Iris pigment epithelial cell (primary cell): ENCODE measurements around the gene ORM1.
"Not testable (repeated sequence)": the region's sequence is repeated elsewhere in the genome, so short reads cannot be mapped to it uniquely, and the experiment has no call there.

ENCODE experiments used
- DNase-seq: peaks from one replicate; pipeline ENCODE4 v3.0.0-alpha.2; 2011; ENCODE audit warnings: low read depth

ORM1 gene

DNA sequence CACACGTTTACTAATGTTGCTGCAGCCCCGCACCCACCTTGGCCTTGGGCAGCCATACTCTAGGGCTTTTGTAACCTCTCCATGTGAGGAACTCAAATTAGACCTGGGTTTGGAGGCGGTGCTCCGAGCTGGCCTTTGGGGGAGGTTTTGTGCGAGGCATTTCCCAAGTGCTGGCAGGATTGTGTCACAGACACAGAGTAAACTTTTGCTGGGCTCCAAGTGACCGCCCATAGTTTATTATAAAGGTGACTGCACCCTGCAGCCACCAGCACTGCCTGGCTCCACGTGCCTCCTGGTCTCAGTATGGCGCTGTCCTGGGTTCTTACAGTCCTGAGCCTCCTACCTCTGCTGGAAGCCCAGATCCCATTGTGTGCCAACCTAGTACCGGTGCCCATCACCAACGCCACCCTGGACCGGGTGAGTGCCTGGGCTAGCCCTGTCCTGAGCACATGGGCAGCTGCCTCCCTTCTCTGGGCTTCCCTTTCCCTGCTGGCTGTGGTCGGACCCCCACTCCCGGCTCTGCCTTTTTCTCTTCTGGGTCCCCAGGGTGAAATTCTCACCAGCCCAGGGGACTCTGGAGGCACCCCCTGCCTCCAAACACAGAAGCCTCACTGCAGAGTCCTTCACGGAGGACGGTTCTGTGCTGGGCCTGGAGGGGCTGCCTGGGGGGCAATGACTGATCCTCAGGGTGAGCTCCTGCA lies at the start of gene ORM1:
ORM1 (plus strand) TSS at position 268 of the 701 bp plus-strand sequence; CDS start at position 304, 36 bp downstream.
- DNase-seq: not testable (repeated sequence)

DNA sequence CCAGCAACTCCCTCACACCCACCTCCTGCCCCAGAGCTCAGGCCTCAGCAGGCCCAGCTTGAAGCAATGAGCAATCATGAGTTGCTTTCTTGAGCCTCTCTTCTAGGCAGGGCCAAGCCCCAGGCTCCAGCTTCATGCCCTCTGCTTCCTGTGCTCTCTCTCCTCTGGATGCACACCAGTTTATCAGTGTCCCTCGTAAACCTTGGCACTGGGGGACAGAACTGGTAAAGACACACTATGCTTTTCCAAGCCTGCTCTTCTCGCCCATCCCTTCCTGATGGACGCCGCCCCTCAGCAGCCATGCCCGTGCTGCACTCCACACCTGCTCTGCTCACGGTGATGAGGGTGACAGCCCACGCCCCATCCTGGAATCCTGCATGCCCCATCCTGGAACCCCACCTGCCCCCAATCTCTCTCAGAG lies 49.4 kb upstream of the ORM1 start:
- DNase-seq: no peak

DNA sequence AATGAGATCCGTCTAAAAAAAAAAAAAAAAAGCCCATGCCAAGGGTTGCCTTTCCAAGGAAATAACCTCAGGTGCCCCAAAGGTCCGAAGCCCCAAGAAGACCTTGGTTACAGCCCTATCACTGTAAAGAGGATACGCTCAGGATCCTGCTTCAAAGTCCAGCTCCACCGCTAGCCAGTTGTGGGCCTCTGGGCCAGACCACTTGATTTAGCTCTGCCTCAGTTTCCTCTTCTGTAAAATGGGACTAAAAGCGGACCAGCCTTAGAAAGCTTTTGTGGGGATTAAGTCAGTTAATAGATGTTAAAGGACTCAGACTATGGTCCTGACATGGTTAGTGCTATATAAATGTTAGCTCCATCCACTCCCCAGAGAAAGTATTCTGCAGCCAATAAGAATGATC lies 48.7 kb upstream of the ORM1 start:
- DNase-seq: no peak

DNA sequence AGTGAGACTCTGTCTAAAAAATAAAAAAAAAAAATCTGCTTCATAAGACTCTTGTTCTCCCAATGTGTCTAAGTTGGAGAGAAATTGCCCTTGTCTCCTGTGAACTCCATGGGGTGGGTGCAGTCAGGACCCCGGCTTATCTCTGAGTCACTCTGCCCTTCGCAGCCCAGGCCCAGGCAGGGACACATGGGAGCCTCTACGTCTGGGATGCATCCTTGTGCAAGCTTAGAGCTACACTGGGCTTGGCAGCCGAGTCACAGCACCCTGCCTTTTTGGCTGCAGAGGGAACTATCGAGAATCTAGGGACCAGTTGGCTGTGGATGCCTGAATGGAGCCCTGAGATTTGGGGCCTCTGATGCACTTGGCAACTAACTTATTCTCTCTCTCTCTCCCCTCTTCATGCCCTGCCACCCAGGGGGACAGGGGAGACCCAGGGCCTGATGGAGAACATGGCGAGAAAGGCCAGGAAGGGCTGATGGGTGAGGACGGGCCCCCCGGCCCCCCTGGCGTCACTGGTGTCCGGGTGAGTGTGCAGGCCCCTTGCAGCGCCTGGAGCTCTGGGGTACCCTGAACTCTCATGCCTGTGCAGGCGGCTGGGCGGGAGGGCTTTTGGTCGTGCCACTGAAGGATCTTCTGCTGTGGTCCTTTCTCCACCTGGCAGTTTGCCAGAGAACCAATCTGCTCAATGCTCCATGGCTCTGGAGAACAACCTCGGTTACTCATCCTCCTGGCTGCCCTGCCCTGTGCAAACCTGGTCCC lies 47.5 kb upstream of the ORM1 start:
- DNase-seq: peak; percentile 22

DNA sequence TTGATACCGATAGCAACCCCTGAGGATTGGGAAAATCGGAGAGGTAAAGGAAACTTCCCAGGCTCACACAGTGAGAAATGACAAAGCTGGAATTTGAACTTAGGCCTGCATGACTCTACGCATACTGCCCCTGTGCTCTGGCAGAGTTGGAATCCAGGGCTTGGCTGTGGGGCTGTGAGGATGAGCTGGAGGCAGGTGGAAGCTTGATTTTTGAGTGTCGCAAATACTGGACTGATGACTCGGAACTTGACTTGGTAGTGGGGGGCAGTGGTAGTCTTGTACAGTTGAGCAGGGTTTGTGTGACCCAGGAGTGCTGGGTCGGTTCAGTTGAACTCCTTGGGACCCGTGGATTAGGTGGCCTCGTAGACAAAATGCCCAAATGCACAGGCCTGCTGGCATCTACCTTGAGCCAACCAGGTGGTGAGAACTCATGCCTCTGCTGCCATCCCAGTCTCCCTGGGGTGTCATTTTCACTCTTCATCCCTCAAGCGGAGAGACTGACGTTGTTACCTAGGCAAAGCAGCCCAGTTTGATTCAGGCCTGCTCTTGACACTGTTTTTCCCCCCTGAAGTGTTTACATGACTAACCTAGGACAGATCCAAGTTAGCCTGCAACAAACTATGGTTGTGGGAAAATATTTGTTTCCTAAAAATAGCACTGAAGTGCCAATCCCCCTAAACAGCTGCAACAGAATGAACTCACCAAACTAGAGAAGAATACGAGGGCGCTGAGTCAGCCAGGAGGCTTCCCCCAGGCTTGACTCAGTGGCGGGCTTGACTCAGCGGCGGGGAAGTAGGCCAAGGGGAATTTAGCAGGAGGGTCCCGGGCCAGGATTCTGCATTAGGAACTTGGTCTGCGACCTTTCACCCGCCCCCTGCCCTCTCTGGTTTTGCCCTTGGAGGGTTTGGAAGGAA lies 45.7 kb upstream of the ORM1 start:
- DNase-seq: peak; percentile 98

DNA sequence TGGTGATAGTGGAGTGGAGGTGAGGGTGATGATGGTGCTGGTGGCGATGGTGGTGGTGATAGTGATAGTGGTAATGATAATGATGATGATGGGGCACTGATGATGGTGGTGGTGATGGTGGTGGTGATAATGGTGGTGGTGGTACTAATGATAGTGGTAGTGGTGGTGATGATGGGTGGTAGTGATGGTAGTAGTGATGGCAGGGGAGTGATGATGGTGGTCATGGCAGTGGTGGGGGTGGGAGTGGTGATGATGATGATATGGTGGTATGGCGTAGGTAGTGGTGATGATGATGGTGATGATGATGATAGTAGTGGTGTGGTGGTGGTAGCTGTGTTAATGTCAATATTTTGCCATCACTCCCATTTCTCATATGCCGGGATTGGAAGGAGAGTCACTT lies 44.5 kb upstream of the ORM1 start:
- no peak for DNase-seq

DNA sequence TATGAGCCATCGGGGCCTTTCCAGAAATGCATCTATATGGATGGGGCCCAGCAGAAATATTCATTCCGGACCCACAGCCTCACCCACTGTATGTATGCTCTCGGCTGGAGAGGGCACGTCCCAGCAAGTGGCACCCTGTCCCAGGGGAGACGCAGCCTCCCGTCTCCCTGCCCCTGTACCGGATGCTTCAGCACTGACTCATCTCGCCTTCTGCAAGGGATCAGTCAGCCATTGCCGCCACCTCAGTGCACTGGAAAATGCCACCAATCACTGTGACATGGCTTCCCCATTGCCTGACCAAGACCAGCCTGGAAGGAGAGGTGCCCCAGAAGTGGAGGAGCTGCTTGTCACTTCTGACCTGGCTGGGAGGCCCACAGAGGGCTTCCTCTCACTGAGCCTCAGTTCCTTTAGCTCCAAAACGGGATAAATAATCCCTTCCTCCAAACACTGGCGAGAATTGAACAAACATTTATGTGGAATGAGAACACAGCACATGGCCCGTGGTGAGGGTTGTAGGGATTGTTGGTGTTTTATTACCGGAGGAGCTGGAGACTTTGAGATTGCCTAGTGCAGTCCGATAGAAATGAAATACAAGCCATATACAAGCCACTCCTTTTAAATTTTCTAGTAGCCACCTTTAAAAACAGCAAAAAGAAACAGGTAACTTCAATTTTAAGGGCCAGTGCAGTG lies 43.9 kb upstream of the ORM1 start:
- DNase-seq: peak; percentile 65

DNA sequence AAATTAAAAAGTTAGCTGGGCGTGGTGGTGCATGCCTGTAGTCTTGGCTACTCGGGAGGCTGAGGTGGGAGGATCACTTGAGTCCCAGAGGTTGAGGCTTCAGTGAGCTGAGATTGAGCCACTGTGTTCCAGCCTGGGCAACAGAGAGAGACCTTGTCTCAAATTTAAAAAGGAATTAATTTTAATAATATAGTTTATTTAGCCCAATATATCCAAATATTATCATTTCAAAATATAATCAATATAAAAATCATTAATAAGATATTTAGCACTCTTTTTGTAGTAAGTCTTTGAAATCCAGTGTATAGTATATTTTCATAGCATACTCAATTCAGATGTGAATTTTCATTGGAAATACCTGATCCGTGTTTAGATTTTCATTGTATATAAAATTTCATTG lies 43.2 kb upstream of the ORM1 start:
- DNase-seq: no peak

DNA sequence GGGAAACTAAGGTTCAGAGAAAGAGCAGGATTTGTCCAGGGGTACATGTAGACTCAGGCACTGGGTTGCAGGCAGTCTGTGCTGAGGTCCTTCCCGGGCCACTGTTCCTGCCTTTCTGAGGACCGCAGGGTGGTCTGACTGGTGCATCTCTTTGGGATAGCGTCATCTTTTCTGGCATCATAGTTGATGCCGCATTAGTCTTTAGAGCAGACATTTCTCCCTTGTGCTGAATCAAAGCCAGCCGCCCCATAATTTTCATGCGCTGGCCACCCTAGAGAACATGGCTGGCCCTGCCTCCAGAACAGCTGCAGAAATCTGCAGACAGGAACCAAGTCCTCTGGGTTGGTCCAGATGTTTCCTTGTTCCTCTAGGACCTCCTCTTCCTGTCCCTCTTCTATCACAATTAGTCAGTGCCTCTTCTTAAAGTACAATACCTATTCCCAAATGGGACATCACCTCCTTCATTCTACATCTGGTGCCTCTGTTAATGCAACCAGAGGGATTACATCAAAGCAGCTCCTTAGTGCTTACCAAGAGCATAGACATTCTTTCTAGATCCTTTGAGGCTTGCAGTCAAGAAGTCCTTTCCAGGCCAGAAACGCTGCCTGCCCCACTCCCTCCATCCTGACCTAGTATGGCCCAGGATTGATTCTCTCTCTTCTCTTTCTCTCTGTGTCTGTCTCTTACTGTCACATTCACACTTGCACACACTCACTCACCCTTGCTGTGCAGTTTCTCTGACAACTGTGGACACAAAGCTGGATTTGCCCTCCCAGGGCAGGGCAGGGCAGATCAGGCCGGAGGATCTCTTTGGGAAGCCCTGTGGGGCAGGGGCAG lies 42.0 kb upstream of the ORM1 start:
- no peak for DNase-seq

DNA sequence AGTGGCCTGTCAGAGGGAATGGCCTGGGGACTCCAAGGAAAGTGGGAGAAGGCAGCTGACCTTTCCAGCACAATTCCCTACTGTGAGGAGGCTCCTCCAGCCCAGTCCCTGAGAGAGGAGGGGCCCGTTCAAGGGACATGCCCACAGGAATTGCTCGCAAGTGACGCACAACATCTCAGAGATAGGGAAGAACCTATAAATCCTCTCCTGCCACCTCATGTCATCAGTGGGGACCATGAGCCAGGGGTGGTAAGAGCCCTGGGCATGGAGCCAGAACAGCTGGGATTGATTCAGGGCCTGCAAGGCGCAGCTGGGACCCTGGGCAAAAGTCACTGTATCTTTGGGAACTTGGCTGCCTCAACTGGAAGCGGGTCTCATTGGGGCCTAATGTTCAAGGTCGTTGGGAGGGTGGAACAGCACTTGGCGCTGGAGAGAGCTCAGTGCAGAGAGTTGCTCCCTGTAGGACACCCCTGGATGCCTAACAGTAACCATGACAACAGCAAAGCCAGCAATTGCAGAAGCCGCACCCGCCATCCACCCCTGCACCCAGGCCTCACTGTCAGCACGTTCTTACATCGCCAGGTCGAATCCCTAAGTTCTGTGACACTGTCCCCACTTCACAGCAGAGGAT lies 41.3 kb upstream of the ORM1 start:
- no peak for DNase-seq

DNA sequence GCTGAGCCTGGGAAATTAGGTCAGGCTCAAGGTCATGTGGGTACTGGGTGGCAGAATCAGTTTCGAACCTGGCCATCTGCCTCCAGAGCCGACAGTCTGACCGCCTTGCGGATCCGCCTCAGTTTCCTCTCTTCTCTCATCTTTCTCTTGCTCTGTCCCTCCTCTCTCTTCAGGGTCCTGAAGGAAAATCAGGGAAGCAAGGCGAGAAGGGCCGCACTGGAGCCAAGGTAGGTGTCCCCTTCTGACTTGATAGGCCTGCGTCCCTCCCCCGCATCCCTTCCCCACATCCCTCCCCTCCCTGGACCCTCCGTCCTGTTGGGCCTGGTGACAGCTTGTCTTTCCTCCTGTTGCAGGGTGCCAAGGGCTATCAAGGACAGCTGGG lies 40.8 kb upstream of the ORM1 start:
- no peak for DNase-seq

DNA sequence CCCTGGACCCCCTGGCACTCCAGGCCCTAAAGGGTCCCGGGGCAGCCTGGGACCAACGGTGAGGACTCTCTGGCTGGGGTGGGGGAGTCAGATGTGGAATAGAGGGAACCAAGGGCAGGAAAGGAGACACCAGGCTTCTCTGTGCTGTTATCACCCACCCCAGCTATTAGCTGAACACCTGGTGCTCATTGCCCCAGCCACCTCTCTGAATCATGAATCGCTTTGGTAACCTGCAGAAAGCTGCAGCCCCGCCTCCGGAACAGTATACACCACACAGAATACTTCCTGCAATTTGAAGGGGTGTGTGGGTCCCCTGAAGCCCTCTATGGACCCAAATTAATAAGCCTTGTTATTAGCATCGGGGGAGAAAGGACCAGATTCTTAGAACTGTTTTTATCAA lies 40.4 kb upstream of the ORM1 start:
- no peak for DNase-seq

DNA sequence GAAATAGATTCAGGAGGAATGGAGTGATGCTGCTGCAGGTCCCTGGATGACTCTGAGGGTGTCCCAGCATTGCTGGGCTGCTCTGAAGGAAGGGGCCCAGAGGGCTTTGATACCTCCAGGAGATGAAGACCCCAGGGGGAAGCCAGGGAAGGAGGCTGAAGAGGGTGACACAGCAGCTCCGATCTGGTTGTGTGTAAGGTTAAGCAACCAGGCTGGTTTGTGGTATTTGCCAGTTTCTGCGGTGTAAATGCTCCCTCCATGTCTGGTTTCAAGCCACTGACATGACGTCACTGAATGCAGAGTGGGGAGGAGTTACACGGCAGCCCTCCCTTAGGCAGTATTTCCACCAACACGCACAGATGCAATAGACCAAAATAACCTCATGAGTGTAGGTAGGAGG lies 40.0 kb upstream of the ORM1 start:
- peak; percentile 89 for DNase-seq

DNA sequence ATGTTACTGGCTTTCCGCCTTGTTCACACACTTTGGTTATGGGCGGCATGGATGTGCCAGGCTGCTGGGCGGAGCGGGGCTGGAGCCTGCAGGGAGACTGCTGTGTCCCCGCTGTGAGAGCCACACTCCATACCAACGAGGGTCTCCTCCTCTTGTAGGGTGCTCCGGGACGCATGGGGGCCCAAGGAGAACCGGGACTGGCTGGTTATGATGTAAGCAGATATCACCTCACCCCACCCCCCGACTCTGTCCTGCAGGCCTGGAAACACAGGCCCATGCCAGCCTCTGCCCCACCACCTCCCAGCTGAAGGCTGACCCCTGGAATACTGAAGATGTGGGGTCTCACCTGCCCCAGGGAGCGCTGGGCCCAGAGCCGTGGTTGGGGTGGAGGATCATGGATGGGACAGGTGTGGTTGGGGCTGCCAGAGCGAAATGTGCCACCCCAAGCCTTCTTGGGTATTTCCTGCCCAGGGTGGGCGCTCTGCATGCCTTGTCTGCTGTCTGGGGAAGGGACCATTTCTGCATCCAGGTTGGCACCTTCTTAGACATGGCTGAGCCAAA lies 39.3 kb upstream of the ORM1 start:
- no peak for DNase-seq

DNA sequence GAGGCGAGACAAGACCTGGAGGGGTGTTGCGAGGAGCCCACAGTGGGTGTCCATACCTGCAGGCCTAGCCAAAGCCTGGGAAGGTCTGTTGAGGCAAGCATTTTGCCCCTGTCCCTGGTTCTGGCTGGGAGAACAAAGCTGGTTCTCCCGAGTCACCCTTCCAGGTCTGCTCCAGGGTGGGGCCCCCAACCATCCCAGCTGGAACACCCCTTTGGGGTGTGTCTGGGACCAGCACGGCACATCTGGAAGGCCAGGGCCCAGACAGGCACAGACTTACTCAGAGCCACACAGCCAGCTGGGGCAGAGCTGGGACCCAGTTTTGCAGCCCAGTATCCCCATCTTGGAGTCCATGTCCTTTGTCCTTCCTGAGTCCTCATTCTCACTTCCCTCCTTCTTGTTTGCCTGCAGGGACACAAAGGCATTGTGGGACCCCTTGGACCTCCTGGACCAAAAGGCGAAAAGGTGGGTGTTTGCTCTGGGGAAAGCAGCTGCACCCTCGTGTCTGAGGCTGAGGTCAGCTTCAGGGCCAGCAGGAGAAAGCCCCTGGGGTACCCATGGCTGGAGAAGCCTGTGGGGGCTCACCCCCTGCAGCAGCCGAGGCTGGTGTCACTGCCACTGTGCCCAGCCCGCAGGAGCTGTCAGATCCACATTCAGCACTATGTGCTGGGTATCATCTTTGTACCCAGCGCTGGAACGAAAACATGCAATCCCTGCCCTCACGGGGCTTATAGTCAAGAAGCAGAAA lies 38.4 kb upstream of the ORM1 start:
- DNase-seq: no peak

DNA sequence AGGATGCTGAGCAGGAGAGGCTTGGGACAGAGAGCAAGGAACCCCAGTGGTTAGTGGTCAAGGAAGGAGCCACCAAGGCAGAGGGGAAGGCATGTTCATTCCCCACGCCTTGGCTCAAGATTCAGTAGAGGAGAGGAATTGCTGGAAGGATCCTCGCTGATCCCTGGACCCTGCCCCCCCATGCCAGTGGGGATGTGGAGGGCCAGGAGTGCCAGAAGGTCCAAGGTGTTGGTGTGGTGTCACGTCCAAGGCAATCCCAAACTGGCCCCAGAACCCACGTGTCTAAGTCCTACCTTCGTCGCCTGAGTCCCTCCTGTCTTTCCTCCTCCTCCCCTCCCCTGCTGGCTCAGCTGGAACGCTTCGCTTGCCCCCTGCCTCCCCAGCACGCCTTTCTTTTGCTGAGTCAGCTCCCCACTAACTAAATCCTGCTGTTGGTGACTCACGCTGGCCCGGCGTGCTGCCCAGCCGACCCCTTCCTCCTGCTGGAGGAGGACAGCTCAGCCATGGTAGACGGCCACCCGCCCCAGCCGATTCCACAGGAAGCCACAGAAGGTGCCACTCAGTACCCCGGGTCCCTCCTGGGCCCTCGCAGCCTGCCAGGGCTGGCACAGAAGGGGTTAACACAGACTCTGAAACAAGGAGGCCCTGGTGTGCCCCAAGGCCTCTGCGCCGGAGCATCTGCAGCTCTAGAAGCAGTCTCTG lies 37.6 kb upstream of the ORM1 start:
- DNase-seq: peak; percentile 93

DNA sequence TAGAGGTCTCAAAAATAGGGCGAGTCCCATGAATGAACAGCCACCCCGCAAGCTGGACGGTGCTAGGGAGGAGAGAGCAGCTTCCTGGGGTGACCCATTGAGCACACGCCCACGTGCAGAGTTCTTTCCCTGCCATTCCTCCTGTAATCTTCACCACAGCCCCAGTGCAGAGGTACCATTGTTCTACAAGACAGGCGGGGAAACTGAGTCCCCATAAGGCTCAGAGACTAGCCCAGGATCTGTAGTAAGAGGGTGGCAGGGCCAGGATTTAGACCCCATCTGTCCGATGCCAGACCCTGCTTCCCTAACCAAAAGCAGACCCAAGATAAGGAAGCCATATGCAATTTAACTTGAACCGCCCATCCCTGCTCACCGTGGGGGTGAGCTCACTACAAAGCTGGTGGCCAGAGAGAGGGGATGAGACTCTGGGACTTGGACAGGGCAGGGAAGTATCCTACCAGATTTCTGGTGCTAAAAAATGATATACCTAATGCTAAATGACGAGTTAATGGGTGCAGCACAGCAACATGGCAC lies 36.7 kb upstream of the ORM1 start:
- DNase-seq: no peak

DNA sequence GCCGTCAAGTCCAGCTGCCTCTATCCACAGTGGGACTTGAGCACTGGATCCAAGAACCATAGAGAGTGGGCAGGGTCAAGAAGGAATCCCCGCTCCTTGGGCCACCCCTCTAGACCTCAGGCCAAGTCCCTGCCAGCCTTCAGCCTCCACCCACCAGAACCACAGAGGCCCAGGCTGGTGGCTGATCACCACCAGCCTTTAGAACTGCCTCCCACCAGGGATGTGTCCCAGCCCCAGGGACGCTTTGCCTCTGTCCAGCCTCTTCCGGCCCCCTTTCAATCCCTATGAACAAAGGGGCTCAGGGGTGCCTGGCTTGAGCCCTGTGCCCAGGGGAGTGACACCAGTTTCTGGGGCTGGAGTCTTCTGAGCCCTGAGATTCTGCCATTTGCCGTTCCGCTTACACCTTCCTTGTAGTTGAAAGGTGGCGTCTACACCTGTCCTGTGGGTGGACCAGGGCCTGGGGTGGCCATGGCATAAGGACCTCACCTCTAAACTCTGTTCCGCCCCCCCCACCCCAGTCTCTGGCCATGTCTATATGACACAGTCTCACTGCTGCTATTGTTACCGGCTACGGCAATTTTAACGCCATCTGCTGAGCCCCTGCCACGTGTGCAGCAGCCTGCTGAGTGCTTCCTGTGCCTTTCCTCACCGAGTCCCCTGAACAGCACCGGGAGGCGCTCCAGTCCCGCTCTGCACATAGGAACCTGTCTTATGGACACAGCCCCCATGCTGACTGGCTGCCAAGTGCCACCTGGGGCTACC lies 35.7 kb upstream of the ORM1 start:
- DNase-seq: no peak
